ENCODE data around the gene MAP3K10. TPM values are rescaled to one million over a fixed set of nuclear protein-coding genes. Genes with fewer than 3 reads are reported as not detected.

The MAP3K10 gene
- total and polyA plus RNA-seq, 2 of the 4 experiments (the other 2 are of a cell fraction): 1.8 to 5.5 TPM

Other genes starting within 250 kb of the MAP3K10 start
- 213 and 216 TPM in 2 replicates for gene PSMC4, start 220.3 kb upstream of the MAP3K10 start, total RNA-seq (2012; rRNA removed)
- 148 and 158 TPM in 2 replicates for gene PSMC4, start 220.3 kb upstream of the MAP3K10 start, polyA plus RNA-seq (2012; rRNA removed)
- gene ZNF546, start 194.4 kb upstream of the MAP3K10 start, total RNA-seq (2012; rRNA removed): 5.8 and 6.5 TPM in 2 replicates
- gene ZNF546, start 194.4 kb upstream of the MAP3K10 start, polyA plus RNA-seq (2012; rRNA removed): 0.57 and 1.6 TPM in 2 replicates
- gene ZNF780B, start 135.2 kb upstream of the MAP3K10 start, total RNA-seq (2012; rRNA removed): 14.7 and 19.9 TPM in 2 replicates
- gene ZNF780B, start 135.2 kb upstream of the MAP3K10 start, polyA plus RNA-seq (2012; rRNA removed): 3.7 and 4.6 TPM in 2 replicates
- gene ZNF780A, start 100.5 kb upstream of the MAP3K10 start, total RNA-seq (2012; rRNA removed): 17.0 and 25.3 TPM in 2 replicates
- gene ZNF780A, start 100.5 kb upstream of the MAP3K10 start, polyA plus RNA-seq (2012; rRNA removed): 5.9 and 6.2 TPM in 2 replicates
- gene TTC9B, start 27.0 kb downstream of the MAP3K10 start, total RNA-seq (2012; rRNA removed): not detected in 2 replicates
- gene TTC9B, start 27.0 kb downstream of the MAP3K10 start, polyA plus RNA-seq (2012; rRNA removed): not detected in 2 replicates
- gene CCNP, start 35.3 kb downstream of the MAP3K10 start, total RNA-seq (2012; rRNA removed): under 0.01 TPM in 2 replicates
- 0.17 and 0.21 TPM in 2 replicates for gene CCNP, start 35.3 kb downstream of the MAP3K10 start, polyA plus RNA-seq (2012; rRNA removed)
- 54.4 and 61.5 TPM in 2 replicates for gene AKT2, start 93.9 kb downstream of the MAP3K10 start, total RNA-seq (2012; rRNA removed)
- 104 and 124 TPM in 2 replicates for gene AKT2, start 93.9 kb downstream of the MAP3K10 start, polyA plus RNA-seq (2012; rRNA removed)
- gene C19orf47, start 157.0 kb downstream of the MAP3K10 start, total RNA-seq (2012; rRNA removed): 3.6 and 4.4 TPM in 2 replicates
- 16.3 and 24.4 TPM in 2 replicates for gene C19orf47, start 157.0 kb downstream of the MAP3K10 start, polyA plus RNA-seq (2012; rRNA removed)
- gene PLD3, start 157.3 kb downstream of the MAP3K10 start, total RNA-seq (2012; rRNA removed): 117 and 120 TPM in 2 replicates
- gene PLD3, start 157.3 kb downstream of the MAP3K10 start, polyA plus RNA-seq (2012; rRNA removed): 665 and 732 TPM in 2 replicates
- gene HIPK4, start 198.8 kb downstream of the MAP3K10 start, total RNA-seq (2012; rRNA removed): 0.18 and 0.28 TPM in 2 replicates
- gene HIPK4, start 198.8 kb downstream of the MAP3K10 start, polyA plus RNA-seq (2012; rRNA removed): 0.11 and 0.12 TPM in 2 replicates
- 0.83 and 0.90 TPM in 2 replicates for gene PRX, start 222.0 kb downstream of the MAP3K10 start, total RNA-seq (2012; rRNA removed)
- 1.7 and 1.8 TPM in 2 replicates for gene PRX, start 222.0 kb downstream of the MAP3K10 start, polyA plus RNA-seq (2012; rRNA removed)
- gene SERTAD1, start 234.6 kb downstream of the MAP3K10 start, total RNA-seq (2012; rRNA removed): 25.6 and 27.4 TPM in 2 replicates
- gene SERTAD1, start 234.6 kb downstream of the MAP3K10 start, polyA plus RNA-seq (2012; rRNA removed): 21.1 and 29.5 TPM in 2 replicates